ENCODE results near the gene TAF9. TPM values are rescaled to one million over a fixed set of nuclear protein-coding genes. Genes with fewer than 3 reads are reported as not detected.
"Not testable (repeated sequence)": the region's sequence is repeated elsewhere in the genome, so short reads cannot be mapped to it uniquely, and the experiment has no call there.

Gene TAF9
- total RNA-seq, result 10 to 100 TPM; 48.9 to 63.1 TPM

GRCh38 chr5:69369340-69370121, at the start of gene TAF9, which contains the start of the genes AK6 and RAD17:
TSS of gene TAF9 (minus strand) at chr5:69369520. CDS start at chr5:69365737, 3,783 bp downstream.
TSS of gene AK6 (minus strand) at chr5:69369520. CDS start at chr5:69369490, 30 bp downstream.
TSS of gene RAD17 (plus strand) at chr5:69369818. CDS start at chr5:69372209, 2,391 bp downstream.
- Mint-ChIP-seq H3K4me1 (peaks cover 48% of the 10 kb centered on the region), H3K27ac (peak within 1 kb of the TSS; percentile 98), H3K36me3 (peaks cover 25% of the 10 kb centered on the region), H3K27me3 (no peaks in the 10 kb centered on the region), H3K4me3 (peak within 1 kb of the TSS; percentile 93), H3K9me3 (ENCODE audit: low read depth) (no peaks in the 10 kb centered on the region)
- peak; percentile 95 for ATAC-seq
- CTCF ChIA-PET, result interaction anchor here (0.6 to 1.6 kb wide), 3 partner anchors 22 to 327 kb away, joined by 3 to 4 read pairs (median 3); no protein-coding TSS in a partner anchor
- peak; percentile 96 for DNase-seq

- Mint-ChIP-seq H3K9me3 (ENCODE audit: low read depth) (no peaks in the 10 kb centered on the region), H3K27ac (no peak overlapping the region), H3K4me1 (peaks cover 4% of the 10 kb centered on the region), H3K27me3 (no peaks in the 10 kb centered on the region), H3K4me3 (no peak overlapping the region), H3K36me3 (peaks cover 8% of the 10 kb centered on the region)
- no peak for ATAC-seq
- CTCF ChIA-PET, result no interaction called here
- no peak for DNase-seq
Observed at GRCh38 chr5:69418554-69418953, 49.2 kb upstream of the TAF9 start.

- Mint-ChIP-seq H3K9me3 (ENCODE audit: low read depth) (no peaks in the 10 kb centered on the region), H3K4me3 (no peak overlapping the region), H3K27ac (no peak overlapping the region), H3K27me3 (no peaks in the 10 kb centered on the region), H3K36me3 (peaks cover 9% of the 10 kb centered on the region), H3K4me1 (peaks cover 4% of the 10 kb centered on the region)
- DNase-seq, result no peak
- CTCF ChIA-PET, result no interaction called here
- ATAC-seq, result no peak
Observed at GRCh38 chr5:69416699-69417098, 47.4 kb upstream of the TAF9 start.

- H3K4me3 Mint-ChIP-seq, result no peak overlapping the region
- DNase-seq (no peak), ATAC-seq (no peak)
- H3K27me3 Mint-ChIP-seq, result no peaks in the 10 kb centered on the region
- H3K4me1 Mint-ChIP-seq, result peaks cover 4% of the 10 kb centered on the region
- CTCF ChIA-PET, result no interaction called here
- H3K9me3 Mint-ChIP-seq (ENCODE audit: low read depth), result no peaks in the 10 kb centered on the region
- H3K36me3 Mint-ChIP-seq, result peaks cover 14% of the 10 kb centered on the region
- H3K27ac Mint-ChIP-seq, result no peak overlapping the region
Observed at GRCh38 chr5:69416180-69416579, 46.9 kb upstream of the TAF9 start.

GRCh38 chr5:69415584-69415958, 46.3 kb upstream of the TAF9 start:
- Mint-ChIP-seq H3K9me3 (ENCODE audit: low read depth) (no peaks in the 10 kb centered on the region), H3K27ac (no peak overlapping the region), H3K36me3 (peaks cover 14% of the 10 kb centered on the region), H3K27me3 (no peaks in the 10 kb centered on the region), H3K4me1 (peaks cover 4% of the 10 kb centered on the region), H3K4me3 (peak overlapping the region; percentile 44)
- ATAC-seq, result no peak
- CTCF ChIA-PET, result no interaction called here
- DNase-seq, result no peak

GRCh38 chr5:69414885-69415583, 45.7 kb upstream of the TAF9 start, which contains the start of gene MARVELD2:
TSS of gene MARVELD2 (plus strand) at chr5:69415116. CDS start at chr5:69419386, 4,270 bp downstream.
- no peaks in the 10 kb centered on the region for H3K9me3 Mint-ChIP-seq (ENCODE audit: low read depth)
- no peak for DNase-seq
- H3K4me1 Mint-ChIP-seq, result peaks cover 4% of the 10 kb centered on the region
- peaks cover 18% of the 10 kb centered on the region for H3K36me3 Mint-ChIP-seq
- no peaks in the 10 kb centered on the region for H3K27me3 Mint-ChIP-seq
- no peak within 1 kb of the TSS for H3K27ac Mint-ChIP-seq
- CTCF ChIA-PET, result no interaction called here
- ATAC-seq, result peak; percentile 74
- peak within 1 kb of the TSS; percentile 50 for H3K4me3 Mint-ChIP-seq

GRCh38 chr5:69404659-69405330, 35.5 kb upstream of the TAF9 start:
- Mint-ChIP-seq H3K27me3 (no peaks in the 10 kb centered on the region), H3K27ac (no peak overlapping the region), H3K9me3 (ENCODE audit: low read depth) (no peaks in the 10 kb centered on the region), H3K36me3 (peaks cover 41% of the 10 kb centered on the region), H3K4me3 (no peak overlapping the region), H3K4me1 (no peaks in the 10 kb centered on the region)
- CTCF ChIA-PET, result no interaction called here
- no peak for ATAC-seq
- no peak for DNase-seq

GRCh38 chr5:69378376-69378775, 9.1 kb upstream of the TAF9 start:
- Mint-ChIP-seq H3K4me1 (peaks cover 9% of the 10 kb centered on the region), H3K27ac (no peak overlapping the region), H3K4me3 (no peak overlapping the region), H3K9me3 (ENCODE audit: low read depth) (no peaks in the 10 kb centered on the region), H3K36me3 (peaks cover 22% of the 10 kb centered on the region), H3K27me3 (no peaks in the 10 kb centered on the region)
- CTCF ChIA-PET, result no interaction called here
- ATAC-seq (no peak), DNase-seq (no peak)

GRCh38 chr5:69374911-69375446, 5.7 kb upstream of the TAF9 start:
- H3K4me3 Mint-ChIP-seq, result no peak overlapping the region
- DNase-seq (no peak), ATAC-seq (no peak)
- H3K36me3 Mint-ChIP-seq, result peaks cover 16% of the 10 kb centered on the region
- no peaks in the 10 kb centered on the region for H3K9me3 Mint-ChIP-seq (ENCODE audit: low read depth)
- H3K27me3 Mint-ChIP-seq, result no peaks in the 10 kb centered on the region
- peaks cover 25% of the 10 kb centered on the region for H3K4me1 Mint-ChIP-seq
- CTCF ChIA-PET, result interaction anchor here (0.9 kb wide), 1 partner anchor 281 kb away, joined by 3 read pairs; the partner anchor contains the start of gene SLC30A5
- H3K27ac Mint-ChIP-seq, result peak overlapping the region; percentile 36

- H3K27ac Mint-ChIP-seq, result no peak overlapping the region
- H3K4me1 Mint-ChIP-seq, result peaks cover 36% of the 10 kb centered on the region
- DNase-seq (no peak), ATAC-seq (no peak)
- no peaks in the 10 kb centered on the region for H3K27me3 Mint-ChIP-seq
- H3K9me3 Mint-ChIP-seq (ENCODE audit: low read depth), result no peaks in the 10 kb centered on the region
- CTCF ChIA-PET, result interaction anchor here (1.4 kb wide), 1 partner anchor 329 kb away, joined by 3 read pairs; no protein-coding TSS in a partner anchor
- H3K36me3 Mint-ChIP-seq, result peaks cover 21% of the 10 kb centered on the region
- no peak overlapping the region for H3K4me3 Mint-ChIP-seq
Observed at GRCh38 chr5:69372394-69372793, 3.1 kb upstream of the TAF9 start.

- CTCF ChIA-PET, result interaction anchor here (0.6 to 1.3 kb wide), 2 partner anchors 24 to 327 kb away, joined by 3 to 4 read pairs; no protein-coding TSS in a partner anchor
- Mint-ChIP-seq H3K27ac (peak overlapping the region; percentile 94), H3K36me3 (peaks cover 21% of the 10 kb centered on the region), H3K4me1 (peaks cover 48% of the 10 kb centered on the region), H3K4me3 (peak overlapping the region; percentile 93)
- DNase-seq; ATAC-seq; H3K9me3 Mint-ChIP-seq (ENCODE audit: low read depth); H3K27me3 Mint-ChIP-seq: not testable (repeated sequence)
Observed at GRCh38 chr5:69370335-69370734, 1.0 kb upstream of the TAF9 start.

GRCh38 chr5:69368458-69369339, 621 bp downstream of the TAF9 start:
- no peaks in the 10 kb centered on the region for H3K27me3 Mint-ChIP-seq
- CTCF ChIA-PET, result interaction anchor here (1.3 to 1.6 kb wide), 2 partner anchors 21 to 326 kb away, joined by 3 read pairs; no protein-coding TSS in a partner anchor
- peaks cover 46% of the 10 kb centered on the region for H3K4me1 Mint-ChIP-seq
- peak overlapping the region; percentile 98 for H3K27ac Mint-ChIP-seq
- ATAC-seq, result no peak
- no peaks in the 10 kb centered on the region for H3K9me3 Mint-ChIP-seq (ENCODE audit: low read depth)
- peaks cover 25% of the 10 kb centered on the region for H3K36me3 Mint-ChIP-seq
- DNase-seq, result peak; percentile 40
- H3K4me3 Mint-ChIP-seq, result peak overlapping the region; percentile 93
